Measurements from ENCODE around the gene SDK2.

GRCh38 chr17:73285916-73286862 lies 358.1 kb downstream of the SDK2 start:
- TF ChIP-seq POLR2A (IDR thresholded peaks at IDR 0.05) (no peak), CTCF (IDR thresholded peaks at IDR 0.05) (no peak)

All from ovary (tissue), 3 donors.